Body of pancreas (tissue), 4 donors: Measurements from ENCODE around the gene ADAM33. TPM values are rescaled to one million over a fixed set of nuclear protein-coding genes. Genes with fewer than 3 reads are reported as not detected.

ENCODE experiments used
- ATAC-seq: fragments of 150-250 bp; one replicate; pipeline ENCODE4 v1.9.1; 2016
- DNase-seq, 4 donors: peaks; one replicate each; pipeline ENCODE4 v3.0.0-alpha.2; 2019
- H3K27ac ChIP-seq, 4 donors: fragments of 200-600 bp; sonication (generic); 1 replicate in 3 of 4; 2 replicates in 1 of 4; pipeline versions ENCODE4 v1.5.1 to v1.6.1; 2016 to 2019; ENCODE audit warnings: mild to moderate bottlenecking in 1 of 4, mixed read lengths in 1 of 4, moderate library complexity in 1 of 4
- H3K27me3 ChIP-seq, 2 donors: fragments of 200-600 bp; sonication (generic); one replicate each; pipeline ENCODE4 v1.6.0; 2016; ENCODE audit warnings: mild to moderate bottlenecking in 1 of 2
- H3K36me3 ChIP-seq, 2 donors: fragments of 200-600 bp; sonication (generic); replicated peaks in 1 of 2; 2 replicates each; pipeline ENCODE4 v1.5.1; 2016; ENCODE audit warnings: low read depth in 2 of 2; ENCODE audit not compliant: insufficient read depth in 1 of 2
- H3K4me1 ChIP-seq: fragments of 200-600 bp; sonication (generic); one replicate; pipeline ENCODE4 v1.6.0; 2016
- H3K4me3 ChIP-seq, 2 donors: fragments of 200-600 bp; sonication (generic); 1 replicate in 1 of 2; 2 replicates in 1 of 2; pipeline ENCODE4 v1.5.1; 2016 to 2019
- H3K9me3 ChIP-seq, 3 donors: fragments of 200-600 bp; sonication (generic); 1 replicate in 2 of 3; 2 replicates in 1 of 3; pipeline ENCODE4 v1.5.1; 2016
- CTCF ChIP-seq, 7 experiments: fragments of 450-650 bp in 4 of 7; fragments of 200-600 bp in 3 of 7; sonication (generic) in 3 of 7; IDR thresholded peaks; one replicate each; pipeline ENCODE4 v1.5.1; 2016 to 2019; ENCODE audit warnings: antibody characterized with exemption in 7 of 7
- POLR2A ChIP-seq, 3 donors: fragments of 450-650 bp; IDR thresholded peaks; one replicate each; pipeline ENCODE4 v1.6.1; 2016; ENCODE audit warnings: antibody characterized with exemption in 3 of 3, mild to moderate bottlenecking in 2 of 3
- WGBS, 2 donors: methylation state at CpG; one replicate each; pipeline ENCODE4 v1.1.5; 2017; 5-methylcytosine and 5-hydroxymethylcytosine counted together
- intact Hi-C: fragments of 100-400 bp; cut with DNase I; formaldehyde crosslinking; loops from one replicate; pipeline ENCODE4 v1.15.1; 2023
- total RNA-seq, 2 donors: library from RNA; depleted of rRNA; stranded (reverse); fragments of >200 nt; gene quantifications; one replicate each; pipeline ENCODE4 v1.1.0, GENCODE V29; 2016

Gene ADAM33
- total RNA-seq, 2 donors from 2014 or later, result 11.2 to 29.0 TPM

GRCh38 chr20:3728876-3729275 lies 47.1 kb upstream of the ADAM33 start:
- 33 to 50% methylated on average over 1 to 2 of the region's 3 CpGs for WGBS, 2 donors
- Histone ChIP-seq H3K4me1 (peaks cover 4% of the 10 kb centered on the region), H3K27ac (no peak overlapping the region), H3K36me3 (no peaks in the 10 kb centered on the region), H3K27me3 (no peaks in the 10 kb centered on the region), H3K9me3 (no peaks in the 10 kb centered on the region), H3K4me3 (no peak overlapping the region)
- no peak for TF ChIP-seq CTCF (IDR thresholded peaks at IDR 0.05)
- TF ChIP-seq POLR2A (IDR thresholded peaks at IDR 0.05), result no peak
- ATAC-seq (no peak), DNase-seq (no peak)
- intact Hi-C loops, result no loop called here

DNA sequence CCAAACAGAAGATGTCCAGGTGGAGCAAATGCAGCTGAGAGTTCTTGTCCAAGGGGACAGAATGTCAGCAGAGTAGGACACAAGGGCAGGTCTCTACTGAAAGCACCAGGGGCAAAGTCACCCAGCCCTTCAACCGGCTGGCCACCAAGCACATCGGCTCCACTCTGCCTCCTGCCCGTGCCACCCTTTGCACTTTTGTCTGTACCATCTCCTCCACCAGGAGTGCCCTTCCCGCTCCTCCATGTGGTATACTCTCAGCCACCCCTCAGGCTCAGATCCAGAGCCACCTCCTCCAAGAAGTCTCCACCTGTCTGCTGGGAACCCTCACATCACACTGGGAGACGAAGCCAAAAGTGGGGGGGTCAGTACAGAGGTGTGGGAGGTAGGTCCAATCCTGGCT lies 46.5 kb upstream of the ADAM33 start:
- H3K4me3 ChIP-seq, result no peak overlapping the region
- peaks cover 4% of the 10 kb centered on the region for H3K4me1 ChIP-seq
- no peak for ATAC-seq
- no peak overlapping the region for H3K27ac ChIP-seq
- intact Hi-C loops, result no loop called here
- H3K27me3 ChIP-seq, result no peaks in the 10 kb centered on the region
- H3K36me3 ChIP-seq, result no peaks in the 10 kb centered on the region
- H3K9me3 ChIP-seq, result no peaks in the 10 kb centered on the region
- TF ChIP-seq POLR2A (IDR thresholded peaks at IDR 0.05) (no peak), CTCF (IDR thresholded peaks at IDR 0.05) (no peak)
- DNase-seq, result no peak
- 73 to 74% methylated on average over 4 to 5 of the region's 5 CpGs for WGBS, 2 donors

- no peaks in the 10 kb centered on the region for H3K9me3 ChIP-seq
- no peak for DNase-seq
- no peak overlapping the region for H3K27ac ChIP-seq
- WGBS, 2 donors, result 37 to 43% methylated on average over 10 to 11 of the region's 11 CpGs
- intact Hi-C loops, result no loop called here
- no peak for TF ChIP-seq POLR2A (IDR thresholded peaks at IDR 0.05)
- no peak for TF ChIP-seq CTCF (IDR thresholded peaks at IDR 0.05)
- H3K36me3 ChIP-seq, result no peaks in the 10 kb centered on the region
- ATAC-seq, result no peak
- no peak overlapping the region for H3K4me3 ChIP-seq
- peaks cover 4% of the 10 kb centered on the region for H3K4me1 ChIP-seq
- H3K27me3 ChIP-seq, result no peaks in the 10 kb centered on the region
These were observed 45.7 kb upstream of the ADAM33 start for GRCh38 chr20:3727401-3728021.

DNA sequence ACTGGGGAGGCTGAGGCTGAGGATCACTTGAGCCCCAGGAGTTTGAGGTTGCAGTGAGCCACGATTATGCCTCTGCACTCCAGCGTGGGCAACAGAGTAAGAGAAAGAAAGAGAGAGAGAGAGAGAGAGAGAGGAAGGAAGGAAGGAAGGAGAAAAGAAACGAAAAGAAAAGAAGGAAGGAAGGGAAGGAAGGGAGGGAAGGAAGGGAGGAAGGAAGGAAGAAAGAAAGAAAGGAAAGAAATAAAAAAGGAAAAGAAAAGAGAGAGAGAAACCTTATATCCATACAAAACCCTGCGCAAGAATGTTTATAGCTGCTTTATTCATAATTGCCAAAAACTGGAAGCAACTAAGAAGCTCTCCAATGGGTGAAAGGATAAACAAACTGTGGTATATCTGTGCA lies 42.5 kb upstream of the ADAM33 start:
- H3K4me1 ChIP-seq, result no peaks in the 10 kb centered on the region
- no peak overlapping the region for H3K4me3 ChIP-seq
- WGBS, 2 donors, result 57 to 75% methylated on average over 2 to 4 of the region's 4 CpGs
- ATAC-seq, result no peak
- no peaks in the 10 kb centered on the region for H3K9me3 ChIP-seq
- no peak overlapping the region for H3K27ac ChIP-seq
- intact Hi-C loops, result no loop called here
- H3K36me3 ChIP-seq, result no peaks in the 10 kb centered on the region
- DNase-seq, result no peak
- H3K27me3 ChIP-seq, result no peaks in the 10 kb centered on the region
- TF ChIP-seq CTCF (IDR thresholded peaks at IDR 0.05) (no peak), POLR2A (IDR thresholded peaks at IDR 0.05) (no peak)

- Histone ChIP-seq H3K27ac (no peak overlapping the region), H3K9me3 (no peaks in the 10 kb centered on the region), H3K4me1 (no peaks in the 10 kb centered on the region), H3K4me3 (no peak overlapping the region), H3K27me3 (no peaks in the 10 kb centered on the region), H3K36me3 (no peaks in the 10 kb centered on the region)
- DNase-seq, result no peak
- no peak for ATAC-seq
- TF ChIP-seq CTCF (IDR thresholded peaks at IDR 0.05) (no peak), POLR2A (IDR thresholded peaks at IDR 0.05) (no peak)
- intact Hi-C loops, result no loop called here
- 85 to 93% methylated on average over 8 of the region's 8 CpGs for WGBS, 2 donors
These were observed 41.5 kb upstream of the ADAM33 start for GRCh38 chr20:3723284-3723683.
